Right renal pelvis (tissue), 4 donors: Measurements from ENCODE around the gene C1GALT1C1L. TPM values are rescaled to one million over a fixed set of nuclear protein-coding genes. Genes with fewer than 3 reads are reported as not detected.
"Not testable (repeated sequence)": the region's sequence is repeated elsewhere in the genome, so short reads cannot be mapped to it uniquely, and the experiment has no call there.

ENCODE experiments used
- DNase-seq, 4 donors: peaks; one replicate each; pipeline ENCODE4 v3.0.0-alpha.2; 2013; ENCODE audit warnings: low read depth in 4 of 4, low spot score in 3 of 4, missing footprints in 1 of 4
- polyA plus RNA-seq, 4 donors: library from polyadenylated mRNA; unstranded; fragments of 120-200 nt; gene quantifications; one replicate each; pipeline ENCODE4 v1.2.1, GENCODE V29; 2013; ENCODE audit not compliant: insufficient read length in 4 of 4

C1GALT1C1L gene
- polyA plus RNA-seq, 4 donors: 2.6 to 4.7 (median 3.4) TPM

GRCh38 chr2:43657241-43657640, 19.0 kb downstream of the C1GALT1C1L start:
- no peak for DNase-seq

DNA sequence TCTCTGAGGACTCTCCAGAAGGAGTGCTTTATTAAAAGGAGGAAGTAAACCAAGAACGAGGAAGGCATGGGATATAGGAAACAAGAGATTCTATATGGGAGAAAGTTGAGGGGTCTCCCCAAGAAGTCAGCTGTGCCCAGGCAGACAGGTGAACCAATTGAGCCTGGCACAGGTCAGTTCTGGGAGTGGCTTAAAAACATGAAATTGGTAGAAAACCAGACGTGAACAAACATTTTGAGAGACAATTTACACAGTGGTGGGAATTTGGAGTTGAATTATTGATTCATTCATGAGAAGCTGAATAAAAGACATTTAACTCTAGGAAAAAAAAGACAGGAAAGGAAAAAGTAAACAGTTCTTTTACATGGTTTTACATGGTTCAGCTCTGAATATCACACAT, 22.7 kb downstream of the C1GALT1C1L start:
- DNase-seq: no peak

DNA sequence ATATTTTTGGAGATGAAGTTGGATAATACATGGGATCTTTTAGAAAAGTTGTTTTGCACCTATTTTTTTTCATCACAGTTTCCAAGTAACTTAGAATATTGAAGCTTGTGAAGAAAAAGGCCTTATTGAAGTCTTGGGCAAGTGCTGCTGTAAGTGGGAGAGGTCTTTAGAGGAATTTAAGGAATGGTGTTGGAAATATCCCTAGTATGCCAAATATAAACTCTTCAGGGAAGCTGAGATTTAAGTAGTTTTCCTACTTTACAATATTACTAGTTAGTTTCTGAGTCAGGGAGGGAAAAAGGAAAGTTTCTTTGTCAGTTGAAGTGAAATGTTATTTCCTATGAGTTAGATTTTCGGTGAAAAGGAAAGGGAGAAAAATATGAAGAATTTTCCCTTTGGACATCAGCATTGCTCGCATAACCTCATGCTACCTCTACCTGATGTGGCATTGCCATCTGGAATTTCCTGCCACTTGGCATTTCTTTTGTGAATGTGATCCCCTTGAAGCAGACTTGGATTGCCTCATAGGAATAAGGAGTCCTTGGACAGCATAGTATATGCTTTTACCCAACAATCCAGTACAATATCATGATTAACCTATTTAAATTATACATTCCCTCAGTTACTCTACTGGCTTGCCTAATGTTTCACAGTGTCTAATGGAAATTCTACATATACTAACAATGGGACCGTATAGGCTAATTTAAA, 27.1 kb downstream of the C1GALT1C1L start:
- DNase-seq: no peak

DNA sequence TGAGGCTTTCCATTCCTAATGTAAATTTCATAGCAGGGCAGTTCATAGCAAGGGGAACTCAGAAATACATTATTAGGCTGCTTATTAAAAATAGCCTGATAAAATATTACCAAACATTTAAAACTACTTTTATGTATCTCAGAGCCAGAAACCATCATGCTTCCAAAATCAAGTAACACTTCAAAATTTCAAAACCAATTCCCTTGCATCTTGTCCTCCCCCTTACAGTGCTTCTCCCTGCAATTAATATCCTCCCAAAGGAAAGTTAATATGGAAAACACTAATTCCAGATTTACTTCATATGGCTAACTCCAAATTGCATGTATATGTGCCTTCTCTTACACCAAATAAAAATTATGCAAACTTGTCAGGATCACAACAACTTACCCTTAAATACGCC, 32.5 kb downstream of the C1GALT1C1L start:
- no peak for DNase-seq

DNA sequence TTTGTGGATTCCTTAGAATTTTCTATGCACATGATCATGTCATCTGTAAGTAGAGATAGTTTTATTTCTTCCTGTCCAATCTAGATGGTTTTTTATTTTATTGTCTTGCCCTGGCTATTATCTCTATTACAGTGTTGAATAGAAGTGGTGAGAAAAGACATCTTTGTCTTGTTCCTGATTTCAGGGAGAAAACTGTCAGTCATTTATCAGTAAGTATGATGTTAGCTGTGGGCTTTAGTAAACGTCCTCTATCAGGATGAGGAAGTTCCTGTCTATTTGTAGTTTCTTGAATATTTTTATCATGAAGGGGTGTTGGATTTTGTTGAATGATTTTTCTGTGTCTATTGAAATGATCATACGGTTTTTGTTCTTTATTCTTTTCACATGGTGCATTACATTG, 33.9 kb downstream of the C1GALT1C1L start:
- no peak for DNase-seq

GRCh38 chr2:43637030-43637803, 39.0 kb downstream of the C1GALT1C1L start, which contains the start of gene PLEKHH2:
PLEKHH2 (plus strand) TSS chr2:43637260; CDS start chr2:43644674, 7,414 bp downstream.
- DNase-seq: peak; percentile 83 to 89 (median 86)

GRCh38 chr2:43636621-43637020, 39.6 kb downstream of the C1GALT1C1L start:
- no peak for DNase-seq

DNA sequence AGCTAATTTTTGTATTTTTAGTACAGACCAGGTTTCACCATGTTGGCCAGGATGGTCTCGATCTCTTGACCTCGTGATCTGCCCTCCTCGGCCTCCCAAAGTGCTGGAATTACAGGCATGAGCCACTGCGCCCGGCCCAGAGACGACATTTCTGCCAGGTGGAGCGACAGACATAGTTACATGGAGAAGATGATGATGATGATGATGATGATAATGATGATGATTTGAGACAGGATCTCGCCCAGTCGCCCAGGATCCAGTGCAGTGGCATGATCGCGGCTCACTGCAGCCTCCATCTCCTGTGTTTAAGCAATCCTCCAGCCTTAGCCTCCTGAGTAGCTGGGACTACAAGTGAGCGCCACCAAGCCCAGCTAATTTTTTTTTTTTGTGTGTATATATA, 40.1 kb downstream of the C1GALT1C1L start:
- not testable (repeated sequence) for DNase-seq

DNA sequence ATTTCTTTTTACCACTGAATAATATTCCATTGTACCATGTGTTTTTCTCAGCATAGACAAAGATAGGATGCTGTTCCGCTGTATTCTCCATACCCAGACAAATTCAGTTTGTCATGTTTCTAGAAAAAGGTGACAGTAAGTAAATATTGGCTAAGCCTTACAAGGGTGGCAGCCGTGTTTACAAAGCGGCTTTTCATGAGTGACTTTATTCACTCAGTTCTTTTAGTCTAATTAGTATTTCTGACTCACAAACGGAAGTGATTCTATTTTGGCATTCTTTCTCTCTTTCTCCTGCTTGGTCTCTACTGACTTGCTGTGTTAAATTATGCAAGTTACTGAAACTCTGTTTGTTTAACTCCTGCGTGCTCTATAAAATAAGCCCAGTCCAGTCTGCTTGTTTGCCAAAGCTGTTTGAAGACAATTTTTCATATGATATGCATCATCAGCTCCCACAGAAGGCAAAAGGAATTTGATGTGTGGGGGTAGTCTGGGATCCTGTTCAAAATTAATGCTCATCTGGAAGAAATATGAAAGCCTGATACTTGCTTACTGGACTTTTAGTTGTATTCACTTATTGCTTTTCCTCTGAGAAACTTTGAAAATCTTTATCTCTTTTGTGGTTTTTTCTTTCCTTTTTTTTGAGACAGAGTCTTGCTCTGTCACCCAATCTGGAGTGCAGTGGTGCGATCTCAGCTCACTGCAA, 41.5 kb downstream of the C1GALT1C1L start:
- DNase-seq: peak in 1 of 4 donors; percentile 41

DNA sequence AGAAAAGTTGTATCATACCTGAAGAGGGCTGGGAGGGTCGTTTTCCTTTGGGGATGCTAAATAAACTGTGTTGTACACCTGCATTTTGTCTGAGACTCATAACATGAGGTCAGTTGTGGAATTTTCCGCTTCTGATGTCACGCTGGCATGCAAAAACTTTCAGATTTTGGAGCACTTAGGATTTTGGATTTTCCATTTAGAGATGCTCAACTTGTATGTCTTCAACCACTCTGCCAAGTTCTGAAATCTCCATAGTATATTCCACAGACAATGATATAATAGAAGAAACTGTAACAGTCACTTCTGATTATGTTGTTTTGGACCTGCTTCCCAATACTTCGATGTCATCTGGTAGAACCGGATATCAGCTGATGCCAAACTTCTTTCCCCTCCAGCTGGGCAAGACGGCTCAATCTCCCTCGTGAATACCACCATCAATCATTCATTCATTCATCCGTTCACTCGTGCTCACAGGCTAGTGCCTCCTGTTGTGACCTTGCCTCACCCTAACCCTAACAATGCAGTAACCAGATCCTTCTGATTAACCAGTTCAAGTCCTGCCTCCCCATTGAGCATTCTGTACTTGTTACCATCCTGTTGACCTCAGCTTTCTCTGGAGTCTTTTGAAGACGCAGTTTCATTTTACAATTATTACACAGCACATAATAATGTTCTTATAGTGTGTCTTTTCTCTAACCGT, 44.5 kb downstream of the C1GALT1C1L start:
- no peak for DNase-seq

Other genes with a start within 250 kb of the C1GALT1C1L start
- 10 to 100 TPM; 33.8 to 39.7 (median 36.0) TPM for gene THADA, start 80.4 kb downstream of the C1GALT1C1L start, polyA plus RNA-seq
- gene PLEKHH2, start 39.2 kb downstream of the C1GALT1C1L start, polyA plus RNA-seq: 10 to 100 TPM; 24.6 to 30.8 (median 27.1) TPM
- 10 to 100 TPM; 67.2 to 96.3 (median 88.3) TPM for gene DYNC2LI1, start 97.6 kb upstream of the C1GALT1C1L start, polyA plus RNA-seq
- under 1 TPM; 0.39 to 0.47 (median 0.44) TPM for gene ABCG5, start 162.4 kb upstream of the C1GALT1C1L start, polyA plus RNA-seq
- gene ABCG8, start 162.5 kb upstream of the C1GALT1C1L start, polyA plus RNA-seq: 1 to 10 TPM in 3 of 4 donors, under 1 TPM in 1; 0.67 to 1.1 (median 1.0) TPM